T-helper 22 cell (primary cell): ENCODE results near the gene OR51A7.

Experiments
- DNase-seq: peaks from one replicate; pipeline ENCODE4 v3.0.0-alpha.2; 2020; ENCODE audit warnings: low read depth

OR51A7 gene

DNA sequence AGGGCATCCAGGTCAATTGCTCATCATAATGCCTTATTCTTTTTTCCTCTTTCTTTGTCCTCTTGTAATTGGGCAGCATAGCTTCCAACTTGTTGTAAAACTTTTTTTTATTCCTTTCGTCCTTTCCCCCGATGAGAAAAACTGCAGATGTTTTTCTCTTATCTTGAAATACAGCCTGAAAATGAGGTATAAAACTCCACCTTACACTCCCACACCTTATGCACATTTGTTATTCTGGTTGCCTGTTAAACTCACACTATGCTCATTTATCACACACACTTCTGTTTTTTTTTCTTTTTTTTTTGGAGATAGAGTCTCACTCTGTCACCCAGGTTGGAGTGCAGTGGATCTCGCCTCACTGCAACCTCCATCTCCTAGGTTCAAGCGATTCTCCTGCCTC lies 53.8 kb downstream of the OR51A7 start:
- DNase-seq, result no peak
